IMR-90 (cell line): ENCODE measurements around the gene PACSIN2.
A peak's percentile ranks its signal among the peaks of the same experiment; 100 is the strongest.

ENCODE experiments used
- CTCF ChIP-seq: conservative IDR thresholded peaks from 2 replicates; pipeline ENCODE4 v1.5.1; 2012; ENCODE audit warnings: mild to moderate bottlenecking, low read depth, low read length, improper control_type of control experiment
- MXI1 ChIP-seq: IDR thresholded peaks from 2 replicates; pipeline ENCODE4 v1.6.1; 2012; ENCODE audit warnings: low read depth, mild to moderate bottlenecking, low read length, moderate library complexity, borderline replicate concordance
- POLR2A ChIP-seq: IDR thresholded peaks from 2 replicates; pipeline ENCODE4 v1.6.1; 2012; ENCODE audit warnings: mild to moderate bottlenecking, low read depth, low read length
- SMC3 ChIP-seq: fragments of 150-350 bp; IDR thresholded peaks from 2 replicates; pipeline ENCODE4 v1.6.1; 2016; ENCODE audit warnings: low read depth, mild to moderate bottlenecking, antibody characterized with exemption, low read length, moderate library complexity
- USF2 ChIP-seq: fragments of 150-350 bp; IDR thresholded peaks from 2 replicates; pipeline ENCODE4 v1.6.1; 2017; ENCODE audit warnings: mild to moderate bottlenecking, antibody characterized with exemption, low read length, low read depth

GRCh38 chr22:42933485-42934091 is 81.4 kb downstream of the PACSIN2 start:
- TF ChIP-seq CTCF (no peak), POLR2A (peak; percentile 15; the same call in 1 of the 2 replicates), USF2 (no peak), MXI1 (no peak), SMC3 (no peak)
